K562 (cell line): ENCODE data around the gene TMEM100. TPM values are rescaled to one million over a fixed set of nuclear protein-coding genes. Genes with fewer than 3 reads are reported as not detected.

Source experiments
- BDP1 ChIP-seq: IDR thresholded peaks from 3 replicates; pipeline ENCODE4 v1.6.1; 2011; ENCODE audit not compliant: insufficient read length, insufficient read depth
- CBX2 ChIP-seq: fragments of 200-600 bp; sonication (generic); IDR thresholded peaks from one replicate; pipeline ENCODE4 v1.6.1; 2012; ENCODE audit warnings: mild to moderate bottlenecking, low read length, inconsistent platforms; ENCODE audit not compliant: insufficient read depth, poor library complexity, severe bottlenecking
- GTF2E2 ChIP-seq: fragments of 200-800 bp; sonication (Bioruptor generic); IDR thresholded peaks from 2 replicates; pipeline ENCODE4 v1.6.1; 2016; ENCODE audit warnings: missing genetic modification characterization, missing compliant biosample characterization
- JUND ChIP-seq, 2 experiments: IDR thresholded peaks; 2 replicates in 1 of 2; 3 replicates in 1 of 2; pipeline ENCODE4 v1.6.1; 2011; ENCODE audit warnings: borderline replicate concordance in 2 of 2, low read depth in 2 of 2, low read length in 2 of 2, improper control_type of control experiment in 1 of 2, missing biosample characterization in 1 of 2, missing genetic modification characterization in 1 of 2, missing genetic modification reagents in 1 of 2
- MBD1 ChIP-seq: fragments of 250-450 bp; sonication (Bioruptor Pico); IDR thresholded peaks from 2 replicates; pipeline ENCODE4 v1.8.0; 2022; ENCODE audit warnings: inconsistent platforms
- NCOR1 ChIP-seq: fragments of 450-650 bp; IDR thresholded peaks from 2 replicates; pipeline ENCODE4 v1.6.1; 2016; ENCODE audit warnings: mild to moderate bottlenecking, moderate library complexity
- POLR2AphosphoS5 ChIP-seq: IDR thresholded peaks from 2 replicates; pipeline ENCODE4 v1.6.1; 2011; ENCODE audit warnings: mild to moderate bottlenecking, low read depth, low read length, moderate library complexity; ENCODE audit not compliant: control insufficient read depth, insufficient read depth
- RERE ChIP-seq: sonication (generic); formaldehyde crosslinking; IDR thresholded peaks from 2 replicates; pipeline ENCODE4 v1.8.0; 2023; ENCODE audit warnings: missing genetic modification reagents, mild to moderate bottlenecking, borderline replicate concordance
- SNAPC5 ChIP-seq: fragments of 250-450 bp; sonication (Bioruptor Pico); IDR thresholded peaks from 2 replicates; pipeline ENCODE4 v1.8.0; 2021; ENCODE audit warnings: moderate library complexity, mild to moderate bottlenecking, inconsistent platforms
- TRIM25 ChIP-seq: fragments of 450-650 bp; IDR thresholded peaks from 2 replicates; pipeline ENCODE4 v1.7.0; 2016; ENCODE audit warnings: borderline replicate concordance
- ZNF124 ChIP-seq: sonication (generic); formaldehyde crosslinking; IDR thresholded peaks from 2 replicates; pipeline ENCODE4 v1.8.1; 2022; ENCODE audit warnings: missing genetic modification reagents
- ZNF277 ChIP-seq: fragments of 250-450 bp; sonication (Bioruptor Pico); IDR thresholded peaks from 2 replicates; pipeline ENCODE4 v1.8.0; 2022; ENCODE audit warnings: inconsistent platforms, mild to moderate bottlenecking, moderate library complexity, borderline replicate concordance
- polyA plus RNA-seq, 8 experiments: library from polyadenylated mRNA; depleted of rRNA in 4 of 8; stranded (reverse) in 5 of 8; unstranded in 3 of 8; fragments of >200 nt; fragmentation: Nextera tagmentation in 2 of 8; fragmentation: Illumina TruSeq in 1 of 8; extraction: Ambion mirVana in 2 of 8; extraction: Trizol in 1 of 8; gene quantifications; 2 replicates each; pipeline versions ENCODE4 v1.2.1 to v1.2.3, GENCODE V29; 2011 to 2014; ENCODE audit warnings: inconsistent platforms in 1 of 8, missing spikeins in 1 of 8
- total RNA-seq, 7 experiments: library from RNA; depleted of rRNA in 6 of 7; stranded (reverse); fragments of >200 nt in 6 of 7; fragmentation: Illumina TruSeq in 2 of 7; extraction: Trizol in 2 of 7; gene quantifications; 2 replicates each; pipeline versions ENCODE4 v1.2.1 to v1.2.3, GENCODE V29; 2011 to 2021; ENCODE audit warnings: low replicate concordance in 1 of 7
- TF ChIP-seq, protein P1 (sequence below): fragments of 250-450 bp; sonication (Bioruptor Pico); IDR thresholded peaks from 2 replicates; pipeline ENCODE4 v1.5.0; 2020; ENCODE audit warnings: mild to moderate bottlenecking, borderline replicate concordance

The TMEM100 gene
- total and polyA plus RNA-seq, 9 of the 15 experiments (the other 6 are each of a cell fraction or from before 2014, with no cell fraction given) = 0.12 to 0.50 (median 0.19) TPM

- TF ChIP-seq RERE (no peak), SNAPC5 (CRISPR knock-in tag) (no peak), MBD1 (no peak), NCOR1 (peak; percentile 68), TRIM25 (no peak), BDP1 (no peak), ZNF124 (CRISPR knock-in tag) (no peak), GTF2E2 (tag) (no peak), CBX2 (no peak), ZNF277 (CRISPR knock-in tag) (no peak), POLR2AphosphoS5 (peak; percentile 74; the same call in 1 of the 2 replicates), JUND (IDR thresholded peaks at IDR 0.05; ENCODE audit: borderline replicate concordance, low read depth, low read length) (peak; percentile 51), JUND (tag; IDR thresholded peaks at IDR 0.05; ENCODE audit: borderline replicate concordance, low read depth, low read length) (no peak; the same call in 1 of the 3 replicates)
- TF ChIP-seq, protein P1, sequence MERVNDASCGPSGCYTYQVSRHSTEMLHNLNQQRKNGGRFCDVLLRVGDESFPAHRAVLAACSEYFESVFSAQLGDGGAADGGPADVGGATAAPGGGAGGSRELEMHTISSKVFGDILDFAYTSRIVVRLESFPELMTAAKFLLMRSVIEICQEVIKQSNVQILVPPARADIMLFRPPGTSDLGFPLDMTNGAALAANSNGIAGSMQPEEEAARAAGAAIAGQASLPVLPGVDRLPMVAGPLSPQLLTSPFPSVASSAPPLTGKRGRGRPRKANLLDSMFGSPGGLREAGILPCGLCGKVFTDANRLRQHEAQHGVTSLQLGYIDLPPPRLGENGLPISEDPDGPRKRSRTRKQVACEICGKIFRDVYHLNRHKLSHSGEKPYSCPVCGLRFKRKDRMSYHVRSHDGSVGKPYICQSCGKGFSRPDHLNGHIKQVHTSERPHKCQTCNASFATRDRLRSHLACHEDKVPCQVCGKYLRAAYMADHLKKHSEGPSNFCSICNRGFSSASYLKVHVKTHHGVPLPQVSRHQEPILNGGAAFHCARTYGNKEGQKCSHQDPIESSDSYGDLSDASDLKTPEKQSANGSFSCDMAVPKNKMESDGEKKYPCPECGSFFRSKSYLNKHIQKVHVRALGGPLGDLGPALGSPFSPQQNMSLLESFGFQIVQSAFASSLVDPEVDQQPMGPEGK (CRISPR knock-in tag) = no peak
Measured at GRCh38 chr17:55737976-55738501, 15.4 kb upstream of the TMEM100 start (continued).
